Activated CD8-positive, alpha-beta T cell treated with anti-CD3 and anti-CD28 coated beads for 36 hours (primary cell): ENCODE results near the gene DAPK1. TPM values are rescaled to one million over a fixed set of nuclear protein-coding genes. Genes with fewer than 3 reads are reported as not detected.

ENCODE experiments used
- ATAC-seq: fragments of 200-7000 bp; cut with Tn5 transposase; one replicate; pipeline ENCODE4 v1.10.0; 2021; ENCODE audit warnings: mild to moderate bottlenecking, moderate library complexity
- CTCF ChIA-PET: fragments of 350-600 bp; sonication (Branson Sonifier 250); formaldehyde crosslinking; loops from one replicate; lab custom pipeline; 2021; ENCODE audit warnings: antibody characterized with exemption; lab: Charles Lee
- POLR2A ChIA-PET: fragments of 350-600 bp; sonication (Branson Sonifier 250); formaldehyde crosslinking; loops from one replicate; lab custom pipeline; 2021; ENCODE audit warnings: antibody characterized with exemption; lab: Charles Lee
- DNase-seq: peaks from one replicate; pipeline ENCODE4 v3.0.0-alpha.2; 2020
- H3K27ac Mint-ChIP-seq: one replicate; pipeline ENCODE4 v1.8.0; 2021; ENCODE audit warnings: mild to moderate bottlenecking, mixed read lengths
- H3K27me3 Mint-ChIP-seq: one replicate; pipeline ENCODE4 v1.8.0; 2021; ENCODE audit warnings: mixed read lengths
- H3K36me3 Mint-ChIP-seq: one replicate; pipeline ENCODE4 v1.8.0; 2021; ENCODE audit warnings: low read depth, mixed read lengths
- H3K4me1 Mint-ChIP-seq: one replicate; pipeline ENCODE4 v1.8.0; 2021; ENCODE audit warnings: low read depth, mixed read lengths
- H3K4me3 Mint-ChIP-seq: one replicate; pipeline ENCODE4 v1.8.0; 2021; ENCODE audit warnings: mild to moderate bottlenecking, moderate library complexity, mixed read lengths
- H3K9me3 Mint-ChIP-seq: one replicate; pipeline ENCODE4 v1.8.0; 2021; ENCODE audit warnings: mixed read lengths
- CTCF ChIP-seq: fragments of 200-600 bp; IDR thresholded peaks from one replicate; pipeline ENCODE4 v1.8.0; 2022; ENCODE audit warnings: antibody characterized with exemption, mild to moderate bottlenecking
- intact Hi-C: fragments of 100-400 bp; cut with micrococcal nuclease; formaldehyde crosslinking; loops from one replicate; pipeline ENCODE4 v1.10.0; 2022
- total RNA-seq, 2 experiments: library from RNA; stranded (reverse); gene quantifications; one replicate each; pipeline ENCODE4 v1.2.3, GENCODE V29; 2021

DAPK1 gene
- total RNA-seq, 2 experiments from 2014 or later: 1.7 to 2.1 TPM

- ChIA-PET POLR2A (no interaction called here), CTCF (no interaction called here)
- ATAC-seq (no peak), DNase-seq (no peak)
- TF ChIP-seq CTCF: no peak
- no peak overlapping the region for H3K4me3 Mint-ChIP-seq
- no peak overlapping the region for H3K27ac Mint-ChIP-seq
- H3K9me3 Mint-ChIP-seq: no peaks in the 10 kb centered on the region
- no peaks in the 10 kb centered on the region for H3K36me3 Mint-ChIP-seq
- H3K4me1 Mint-ChIP-seq: no peaks in the 10 kb centered on the region
- peaks cover 3% of the 10 kb centered on the region for H3K27me3 Mint-ChIP-seq
- intact Hi-C loops: no loop called here
Measured at GRCh38 chr9:87622098-87622497, 124.4 kb downstream of the DAPK1 start.

GRCh38 chr9:87622923-87623322, 125.3 kb downstream of the DAPK1 start:
- H3K36me3 Mint-ChIP-seq: no peaks in the 10 kb centered on the region
- peaks cover 3% of the 10 kb centered on the region for H3K27me3 Mint-ChIP-seq
- no peak for DNase-seq
- no peak for ATAC-seq
- no peak overlapping the region for H3K27ac Mint-ChIP-seq
- no peak for TF ChIP-seq CTCF
- ChIA-PET POLR2A (no interaction called here), CTCF (no interaction called here)
- intact Hi-C loops: no loop called here
- no peaks in the 10 kb centered on the region for H3K4me1 Mint-ChIP-seq
- no peaks in the 10 kb centered on the region for H3K9me3 Mint-ChIP-seq
- no peak overlapping the region for H3K4me3 Mint-ChIP-seq

GRCh38 chr9:87628346-87628745, 130.7 kb downstream of the DAPK1 start:
- intact Hi-C loops: no loop called here
- DNase-seq: no peak
- Mint-ChIP-seq H3K4me3 (no peak overlapping the region), H3K9me3 (no peaks in the 10 kb centered on the region), H3K4me1 (no peaks in the 10 kb centered on the region), H3K27me3 (no peaks in the 10 kb centered on the region), H3K27ac (no peak overlapping the region), H3K36me3 (no peaks in the 10 kb centered on the region)
- POLR2A ChIA-PET: no interaction called here
- CTCF ChIA-PET: no interaction called here
- ATAC-seq: no peak
- no peak for TF ChIP-seq CTCF

GRCh38 chr9:87629104-87629503, 131.4 kb downstream of the DAPK1 start:
- ChIA-PET CTCF (no interaction called here), POLR2A (no interaction called here)
- Mint-ChIP-seq H3K27ac (no peak overlapping the region), H3K4me1 (no peaks in the 10 kb centered on the region), H3K27me3 (no peaks in the 10 kb centered on the region), H3K36me3 (no peaks in the 10 kb centered on the region), H3K4me3 (no peak overlapping the region), H3K9me3 (no peaks in the 10 kb centered on the region)
- no peak for TF ChIP-seq CTCF
- ATAC-seq (no peak), DNase-seq (no peak)
- intact Hi-C loops: no loop called here

GRCh38 chr9:87630266-87630665, 132.6 kb downstream of the DAPK1 start:
- H3K27ac Mint-ChIP-seq: no peak overlapping the region
- no peak for TF ChIP-seq CTCF
- intact Hi-C loops: no loop called here
- no peaks in the 10 kb centered on the region for H3K9me3 Mint-ChIP-seq
- H3K4me3 Mint-ChIP-seq: no peak overlapping the region
- no peaks in the 10 kb centered on the region for H3K27me3 Mint-ChIP-seq
- ChIA-PET POLR2A (no interaction called here), CTCF (no interaction called here)
- DNase-seq: no peak
- ATAC-seq: no peak
- no peaks in the 10 kb centered on the region for H3K36me3 Mint-ChIP-seq
- no peaks in the 10 kb centered on the region for H3K4me1 Mint-ChIP-seq
